Right lobe of liver (tissue), 6 donors: ENCODE measurements around the gene PIEZO2. TPM values are rescaled to one million over a fixed set of nuclear protein-coding genes. Genes with fewer than 3 reads are reported as not detected.

Source experiments
- ATAC-seq, 4 donors: fragments of 200-7000 bp; cut with Tn5 transposase; one replicate each; pipeline ENCODE4 v1.9.1; 2020; ENCODE audit warnings: mild to moderate bottlenecking in 4 of 4, moderate library complexity in 4 of 4
- DNase-seq, 3 donors: peaks; one replicate each; pipeline ENCODE4 v3.0.0-alpha.2; 2020
- H3K27ac ChIP-seq, 3 donors: fragments of 200-600 bp; one replicate each; pipeline ENCODE4 v1.8.0; 2022
- H3K27me3 ChIP-seq, 2 donors: fragments of 200-600 bp; one replicate each; pipeline ENCODE4 v1.8.0; 2022
- H3K36me3 ChIP-seq, 4 donors: fragments of 200-600 bp; sonication (generic) in 1 of 4; one replicate each; pipeline versions ENCODE4 v1.5.1 to v1.8.0; 2017 to 2022; ENCODE audit warnings: control low read depth in 1 of 4
- H3K4me1 ChIP-seq, 4 donors: fragments of 200-600 bp; sonication (generic) in 1 of 4; one replicate each; pipeline versions ENCODE4 v1.5.1 to v1.8.0; 2017 to 2022; ENCODE audit warnings: control low read depth in 1 of 4
- H3K4me3 ChIP-seq, 3 donors: fragments of 200-600 bp; one replicate each; pipeline ENCODE4 v1.8.0; 2022
- H3K9me3 ChIP-seq, 4 donors: fragments of 200-600 bp; sonication (generic) in 1 of 4; one replicate each; pipeline versions ENCODE4 v1.5.1 to v1.8.0; 2017 to 2022; ENCODE audit warnings: control low read depth in 1 of 4
- POLR2A ChIP-seq: fragments of 450-650 bp; IDR thresholded peaks from one replicate; pipeline ENCODE4 v1.6.1; 2017; ENCODE audit warnings: antibody characterized with exemption, mild to moderate bottlenecking
- WGBS: methylation state at CpG from one replicate; pipeline ENCODE4 v1.1.6; 2018; ENCODE audit warnings: low coverage, low lambda C conversion rate; ENCODE audit not compliant: insufficient coverage; ENCODE audit errors: missing lambda C conversion rate; 5-methylcytosine and 5-hydroxymethylcytosine counted together
- intact Hi-C, 2 donors: fragments of 100-400 bp; cut with DNase I; formaldehyde crosslinking; loops; one replicate each; pipeline versions ENCODE4 v1.11.2 to v1.14.1; 2022
- total RNA-seq, 6 experiments: library from RNA; depleted of rRNA in 2 of 6; stranded (reverse); fragments of >200 nt in 2 of 6; fragmentation: NEBNext Ultra II Directional in 3 of 6; extraction: Animal tissue kit (Norgen Biotek cat#: 25700) in 3 of 6; gene quantifications; one replicate each; pipeline versions ENCODE4 v1.1.0 to v1.2.4, GENCODE V29; 2016 to 2023
- TF ChIP-seq, protein P1 (sequence below), 4 donors: fragments of 200-600 bp in 3 of 4; fragments of 450-650 bp in 1 of 4; IDR thresholded peaks; one replicate each; pipeline versions ENCODE4 v1.5.1 to v1.8.0; 2016 to 2022; ENCODE audit warnings: antibody characterized with exemption in 4 of 4, mild to moderate bottlenecking in 2 of 4
- donor health status: DM: no; HTN: yes; CAD: no.
- donor health status: DM: no; HTN: no; CAD: no.
- donor health status: DM: no; HTN: no; CAD: no.
- donor health status: DM: no; HTN: yes; CAD: no.
- donor health status: DM: no; HTN: yes; CAD: no.

PIEZO2 gene
- total RNA-seq, 6 experiments from 2014 or later = 6.6 to 16.9 (median 10.1) TPM

DNA sequence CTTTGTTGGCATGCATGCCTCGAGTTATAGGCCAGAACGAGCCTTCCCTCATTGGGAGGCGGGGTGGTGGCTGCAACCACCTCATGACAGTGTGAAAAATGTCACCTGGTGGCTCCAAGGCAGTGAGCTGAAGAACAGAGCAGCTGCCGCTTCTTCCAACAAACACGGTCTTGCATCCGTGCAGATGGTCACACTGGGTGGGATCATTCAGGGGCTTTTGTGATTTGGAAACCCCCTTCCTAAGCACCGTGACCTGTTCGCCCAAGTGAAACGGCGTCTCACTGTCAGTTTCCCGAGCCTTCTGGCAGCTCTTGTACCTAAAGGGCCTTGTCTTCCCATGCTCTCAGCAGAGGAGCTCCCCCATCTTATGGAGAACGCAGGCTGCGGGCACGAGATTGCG is 463.9 kb downstream of the PIEZO2 start:
- H3K27me3 ChIP-seq = no peaks in the 10 kb centered on the region
- ATAC-seq (no peak), DNase-seq (no peak)
- H3K4me1 ChIP-seq = no peaks in the 10 kb centered on the region
- no peaks in the 10 kb centered on the region for H3K36me3 ChIP-seq
- WGBS = 74% methylated on average over 6 of the region's 15 CpGs
- H3K9me3 ChIP-seq = no peaks in the 10 kb centered on the region
- intact Hi-C loops = loop anchor here in 1 of 2 donors (10.0 kb wide), 1 partner anchor 59 kb away; no protein-coding TSS in a partner anchor
- TF ChIP-seq POLR2A = no peak
- TF ChIP-seq, protein P1, sequence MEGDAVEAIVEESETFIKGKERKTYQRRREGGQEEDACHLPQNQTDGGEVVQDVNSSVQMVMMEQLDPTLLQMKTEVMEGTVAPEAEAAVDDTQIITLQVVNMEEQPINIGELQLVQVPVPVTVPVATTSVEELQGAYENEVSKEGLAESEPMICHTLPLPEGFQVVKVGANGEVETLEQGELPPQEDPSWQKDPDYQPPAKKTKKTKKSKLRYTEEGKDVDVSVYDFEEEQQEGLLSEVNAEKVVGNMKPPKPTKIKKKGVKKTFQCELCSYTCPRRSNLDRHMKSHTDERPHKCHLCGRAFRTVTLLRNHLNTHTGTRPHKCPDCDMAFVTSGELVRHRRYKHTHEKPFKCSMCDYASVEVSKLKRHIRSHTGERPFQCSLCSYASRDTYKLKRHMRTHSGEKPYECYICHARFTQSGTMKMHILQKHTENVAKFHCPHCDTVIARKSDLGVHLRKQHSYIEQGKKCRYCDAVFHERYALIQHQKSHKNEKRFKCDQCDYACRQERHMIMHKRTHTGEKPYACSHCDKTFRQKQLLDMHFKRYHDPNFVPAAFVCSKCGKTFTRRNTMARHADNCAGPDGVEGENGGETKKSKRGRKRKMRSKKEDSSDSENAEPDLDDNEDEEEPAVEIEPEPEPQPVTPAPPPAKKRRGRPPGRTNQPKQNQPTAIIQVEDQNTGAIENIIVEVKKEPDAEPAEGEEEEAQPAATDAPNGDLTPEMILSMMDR (IDR thresholded peaks at IDR 0.05) = no peak
- no peak overlapping the region for H3K4me3 ChIP-seq
- no peak overlapping the region for H3K27ac ChIP-seq

DNA sequence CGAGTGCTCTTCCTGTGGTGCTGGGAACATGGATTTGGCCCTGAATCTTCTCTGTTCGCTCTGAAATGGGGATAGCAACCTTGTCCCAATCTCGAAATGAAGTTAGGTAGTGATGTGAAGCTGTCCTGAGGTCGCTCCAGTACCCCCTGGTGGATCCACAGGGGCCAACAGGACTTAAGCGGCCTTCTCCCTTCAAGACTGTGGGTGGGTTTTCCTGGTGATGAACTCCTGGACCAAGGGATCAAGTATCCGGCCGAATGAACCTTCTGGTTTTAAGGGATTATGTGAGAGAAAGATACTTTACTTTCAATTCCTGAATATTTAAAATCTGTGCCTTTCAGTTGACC is 467.0 kb downstream of the PIEZO2 start:
- no peaks in the 10 kb centered on the region for H3K9me3 ChIP-seq
- ATAC-seq (no peak), DNase-seq (no peak)
- H3K4me3 ChIP-seq = no peak overlapping the region
- H3K36me3 ChIP-seq = no peaks in the 10 kb centered on the region
- TF ChIP-seq, protein P1 (IDR thresholded peaks at IDR 0.05) = no peak
- no peak for TF ChIP-seq POLR2A
- no peak overlapping the region for H3K27ac ChIP-seq
- 72% methylated on average over 2 of the region's 7 CpGs for WGBS
- H3K4me1 ChIP-seq = no peaks in the 10 kb centered on the region
- no peaks in the 10 kb centered on the region for H3K27me3 ChIP-seq
- intact Hi-C loops = loop anchor here in 1 of 2 donors (10.0 kb wide), 1 partner anchor 62 kb away; no protein-coding TSS in a partner anchor

DNA sequence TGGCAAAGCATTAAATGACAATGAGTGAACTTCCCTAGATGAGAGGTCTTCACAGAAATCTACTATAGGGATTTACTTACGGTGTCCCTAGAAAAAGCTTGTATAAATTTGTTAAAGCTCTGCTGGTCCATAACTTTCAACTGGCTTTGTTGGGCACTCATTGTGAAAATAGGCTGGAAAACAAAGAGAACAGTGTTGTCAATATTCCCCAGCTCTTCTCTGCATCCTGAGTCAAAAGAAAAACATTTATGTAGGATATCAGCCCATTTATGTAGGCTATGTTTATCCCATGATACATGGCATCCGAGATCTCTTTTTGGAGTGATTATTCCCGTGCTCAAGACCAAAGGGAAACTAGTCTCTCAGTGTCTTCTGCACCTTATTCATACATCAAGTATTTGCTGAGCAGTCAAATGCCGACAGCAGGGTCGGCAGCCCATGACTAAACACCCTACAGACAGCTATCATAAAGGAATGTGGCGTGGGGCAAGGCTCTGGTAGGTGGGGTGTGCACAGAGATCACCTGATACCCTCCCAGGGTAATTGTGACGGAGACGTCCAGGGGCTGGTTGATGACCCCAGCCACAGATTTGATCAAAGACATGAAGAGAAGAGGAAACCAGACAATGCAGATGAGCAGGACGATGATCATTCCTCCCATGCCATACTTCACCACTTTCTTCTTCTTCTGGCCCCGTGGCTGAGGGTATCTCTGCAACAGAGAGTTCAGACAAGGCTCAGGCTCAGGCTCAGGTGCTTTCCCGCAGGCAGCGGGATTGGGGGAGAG is 467.6 kb downstream of the PIEZO2 start:
- no peak overlapping the region for H3K27ac ChIP-seq
- no peaks in the 10 kb centered on the region for H3K9me3 ChIP-seq
- ATAC-seq (no peak), DNase-seq (no peak)
- H3K36me3 ChIP-seq = no peaks in the 10 kb centered on the region
- WGBS = 89% methylated on average over 3 of the region's 12 CpGs
- intact Hi-C loops = loop anchor here in 1 of 2 donors (10.0 kb wide), 1 partner anchor 63 kb away; no protein-coding TSS in a partner anchor
- no peaks in the 10 kb centered on the region for H3K4me1 ChIP-seq
- TF ChIP-seq, protein P1 (IDR thresholded peaks at IDR 0.05) = no peak
- no peak for TF ChIP-seq POLR2A
- H3K4me3 ChIP-seq = no peak overlapping the region
- H3K27me3 ChIP-seq = no peaks in the 10 kb centered on the region

DNA sequence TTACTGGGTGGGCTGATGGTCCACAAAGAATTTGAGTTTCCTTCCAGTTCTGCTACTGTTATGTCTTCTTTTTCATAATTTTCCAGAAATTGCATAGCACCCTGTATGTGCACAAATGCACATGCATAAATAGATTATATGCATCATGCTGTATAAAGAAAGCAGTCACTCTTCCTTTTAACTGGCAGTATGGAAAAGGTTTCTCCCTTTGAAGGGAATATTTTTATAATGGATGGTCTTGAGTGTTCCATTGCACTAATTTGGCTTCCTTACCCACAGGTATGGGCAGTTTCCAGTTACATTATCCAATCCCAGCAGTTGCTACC is 469.1 kb downstream of the PIEZO2 start:
- intact Hi-C loops = loop anchor here in 1 of 2 donors (10.0 kb wide), 1 partner anchor 65 kb away; no protein-coding TSS in a partner anchor
- H3K4me3 ChIP-seq = no peak overlapping the region
- no peaks in the 10 kb centered on the region for H3K9me3 ChIP-seq
- H3K36me3 ChIP-seq = no peaks in the 10 kb centered on the region
- H3K27ac ChIP-seq = no peak overlapping the region
- ATAC-seq = no peak
- TF ChIP-seq POLR2A = no peak
- TF ChIP-seq, protein P1 (IDR thresholded peaks at IDR 0.05) = no peak
- no peaks in the 10 kb centered on the region for H3K27me3 ChIP-seq
- no peak for DNase-seq
- no peaks in the 10 kb centered on the region for H3K4me1 ChIP-seq
